ENCODE results near the gene SSC4D.

GRCh38 chr7:76394957-76395356 is 14.5 kb downstream of the SSC4D start:
- TF ChIP-seq RXRA (IDR thresholded peaks at IDR 0.05; ENCODE audit: insufficient read depth, low read depth, low read length): no peak
- no peak for TF ChIP-seq CTCF (IDR thresholded peaks at IDR 0.05; ENCODE audit: control extremely low read depth in 1 of 3, insufficient read depth in 1 of 3, low read depth in 1 of 3, low read length in 3 of 3)
- no peak for TF ChIP-seq YY1 (IDR thresholded peaks at IDR 0.05; ENCODE audit: low read depth, low read length)
- TF ChIP-seq GABPA (IDR thresholded peaks at IDR 0.05; ENCODE audit: borderline replicate concordance, insufficient read depth, low read length): no peak
- TF ChIP-seq POLR2A (IDR thresholded peaks at IDR 0.05; ENCODE audit: control extremely low read depth in 1 of 2, low read depth in 2 of 2, low read length in 2 of 2): no peak
- no peak for TF ChIP-seq CHD1 (IDR thresholded peaks at IDR 0.05; ENCODE audit: low read depth, low read length)
- no peak for TF ChIP-seq EZH2 (IDR thresholded peaks at IDR 0.05; ENCODE audit: low read depth, low read length, severe bottlenecking)
- no peak for TF ChIP-seq RAD21 (IDR thresholded peaks at IDR 0.05 in 1 of 2, conservative IDR thresholded peaks at IDR 0.05 in 1 of 2; ENCODE audit: low read depth in 2 of 2, low read length in 2 of 2)
- TF ChIP-seq SP1 (IDR thresholded peaks at IDR 0.05; ENCODE audit: low read depth, low read length): no peak
- TF ChIP-seq SRF (IDR thresholded peaks at IDR 0.05; ENCODE audit: low read depth, low read length): no peak
- TF ChIP-seq CREB1 (IDR thresholded peaks at IDR 0.05): no peak
